Testis (tissue), 3 donors: ENCODE data around the gene DPYD. TPM values are rescaled to one million over a fixed set of nuclear protein-coding genes. Genes with fewer than 3 reads are reported as not detected.

Source experiments
- DNase-seq: peaks from one replicate; pipeline ENCODE4 v3.0.0-alpha.2; 2019
- H3K27ac ChIP-seq, 2 donors: fragments of 200-600 bp; sonication (generic); one replicate each; pipeline ENCODE4 v1.5.1; 2019
- H3K27me3 ChIP-seq: fragments of 200-600 bp; sonication (generic); one replicate; pipeline ENCODE4 v1.5.1; 2019
- H3K36me3 ChIP-seq: fragments of 200-600 bp; sonication (generic); one replicate; pipeline ENCODE4 v1.5.1; 2017; ENCODE audit warnings: low read depth; ENCODE audit errors: missing control alignments
- H3K4me1 ChIP-seq: fragments of 200-600 bp; sonication (generic); one replicate; pipeline ENCODE4 v1.5.1; 2019
- H3K4me3 ChIP-seq, 2 donors: fragments of 200-600 bp; sonication (generic); one replicate each; pipeline ENCODE4 v1.5.1; 2017 to 2019
- H3K9me3 ChIP-seq: fragments of 200-600 bp; sonication (generic); one replicate; pipeline ENCODE4 v1.5.1; 2017
- POLR2A ChIP-seq: fragments of 450-650 bp; IDR thresholded peaks from one replicate; pipeline ENCODE4 v1.6.1; 2017; ENCODE audit warnings: antibody characterized with exemption, mild to moderate bottlenecking, moderate library complexity
- WGBS, 2 donors: methylation state at CpG; one replicate each; pipeline ENCODE4 v1.1.5; 2018; 5-methylcytosine and 5-hydroxymethylcytosine counted together
- intact Hi-C: fragments of 100-400 bp; cut with DNase I; formaldehyde crosslinking; loops from one replicate; pipeline ENCODE4 v1.15.1; 2023; ENCODE audit warnings: low total_unique reads
- polyA plus RNA-seq: library from polyadenylated mRNA; stranded (reverse); fragments of 350-450 nt; fragmentation: Illumina TruSeq; extraction: RNeasy Lipid Tissue Mini Kit (QIAGEN cat#74804); gene quantifications from one replicate; pipeline ENCODE4 v1.2.3, GENCODE V29; 2014; ENCODE audit warnings: low read depth, low replicate concordance; ENCODE audit not compliant: insufficient read depth
- total RNA-seq, 2 donors: library from RNA; depleted of rRNA; stranded (reverse); fragments of >200 nt; gene quantifications; one replicate each; pipeline ENCODE4 v1.2.3, GENCODE V29; 2016
- TF ChIP-seq, protein P1 (sequence below), 3 experiments: fragments of 450-650 bp in 2 of 3; fragments of 200-600 bp in 1 of 3; sonication (generic) in 1 of 3; IDR thresholded peaks; one replicate each; pipeline ENCODE4 v1.5.1; 2016 to 2019; ENCODE audit warnings: antibody characterized with exemption in 3 of 3, mild to moderate bottlenecking in 2 of 3, moderate library complexity in 1 of 3

Gene DPYD
- total and polyA plus RNA-seq, 3 donors from 2014 or later = 6.7 to 14.7 (median 11.5) TPM

DNA sequence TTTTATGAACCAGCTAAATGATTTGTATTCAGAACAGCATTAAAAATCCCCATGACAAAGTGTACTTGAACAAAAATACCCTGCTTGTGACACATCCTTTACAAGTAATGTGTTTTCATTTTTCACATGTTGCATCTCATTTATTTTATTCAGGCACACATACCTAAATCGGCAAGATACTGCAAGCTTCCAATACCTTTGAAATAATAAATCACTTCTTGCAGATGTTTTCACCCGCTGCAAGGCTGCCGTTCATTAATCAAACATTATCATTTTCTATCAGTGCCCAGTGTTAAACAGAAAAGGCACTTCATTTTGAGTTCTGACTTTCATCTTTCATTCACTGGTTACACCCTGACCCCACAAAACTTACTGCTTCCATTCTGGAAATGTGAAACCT, 269.6 kb downstream of the DPYD start:
- Histone ChIP-seq H3K27ac (no peak overlapping the region), H3K4me3 (no peak overlapping the region), H3K27me3 (no peaks in the 10 kb centered on the region), H3K36me3 (no peaks in the 10 kb centered on the region), H3K4me1 (no peaks in the 10 kb centered on the region), H3K9me3 (no peaks in the 10 kb centered on the region)
- TF ChIP-seq, protein P1, sequence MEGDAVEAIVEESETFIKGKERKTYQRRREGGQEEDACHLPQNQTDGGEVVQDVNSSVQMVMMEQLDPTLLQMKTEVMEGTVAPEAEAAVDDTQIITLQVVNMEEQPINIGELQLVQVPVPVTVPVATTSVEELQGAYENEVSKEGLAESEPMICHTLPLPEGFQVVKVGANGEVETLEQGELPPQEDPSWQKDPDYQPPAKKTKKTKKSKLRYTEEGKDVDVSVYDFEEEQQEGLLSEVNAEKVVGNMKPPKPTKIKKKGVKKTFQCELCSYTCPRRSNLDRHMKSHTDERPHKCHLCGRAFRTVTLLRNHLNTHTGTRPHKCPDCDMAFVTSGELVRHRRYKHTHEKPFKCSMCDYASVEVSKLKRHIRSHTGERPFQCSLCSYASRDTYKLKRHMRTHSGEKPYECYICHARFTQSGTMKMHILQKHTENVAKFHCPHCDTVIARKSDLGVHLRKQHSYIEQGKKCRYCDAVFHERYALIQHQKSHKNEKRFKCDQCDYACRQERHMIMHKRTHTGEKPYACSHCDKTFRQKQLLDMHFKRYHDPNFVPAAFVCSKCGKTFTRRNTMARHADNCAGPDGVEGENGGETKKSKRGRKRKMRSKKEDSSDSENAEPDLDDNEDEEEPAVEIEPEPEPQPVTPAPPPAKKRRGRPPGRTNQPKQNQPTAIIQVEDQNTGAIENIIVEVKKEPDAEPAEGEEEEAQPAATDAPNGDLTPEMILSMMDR (IDR thresholded peaks at IDR 0.05) = no peak
- TF ChIP-seq POLR2A = no peak
- DNase-seq = no peak
- intact Hi-C loops = no loop called here
- WGBS, 2 donors = 75 to 79% methylated on average over 3 of the region's 3 CpGs

DNA sequence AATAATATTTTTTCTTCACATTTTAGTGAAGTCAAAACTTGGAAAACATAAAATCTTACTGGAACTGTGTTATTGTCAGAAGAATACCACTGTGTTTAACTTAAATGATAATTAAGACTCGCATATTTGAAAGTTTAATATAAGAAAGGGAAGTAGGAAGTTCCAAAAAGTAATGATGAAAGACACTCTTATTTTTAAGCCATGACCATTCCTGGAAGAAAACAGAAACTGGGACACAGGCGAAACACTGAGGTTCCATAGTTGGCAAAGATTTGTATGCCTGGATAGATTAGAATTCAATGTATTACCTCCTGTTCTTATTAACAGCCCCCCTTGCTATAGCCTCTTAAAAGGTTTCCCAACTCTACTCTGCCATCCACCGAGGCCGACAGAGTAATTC, 271.2 kb downstream of the DPYD start:
- no peaks in the 10 kb centered on the region for H3K27me3 ChIP-seq
- intact Hi-C loops = no loop called here
- no peaks in the 10 kb centered on the region for H3K9me3 ChIP-seq
- no peak overlapping the region for H3K4me3 ChIP-seq
- no peak for DNase-seq
- 81 to 88% methylated on average over 4 of the region's 4 CpGs for WGBS, 2 donors
- TF ChIP-seq, protein P1 (IDR thresholded peaks at IDR 0.05) = no peak
- no peak for TF ChIP-seq POLR2A
- H3K4me1 ChIP-seq = no peaks in the 10 kb centered on the region
- no peak overlapping the region for H3K27ac ChIP-seq
- H3K36me3 ChIP-seq = no peaks in the 10 kb centered on the region

DNA sequence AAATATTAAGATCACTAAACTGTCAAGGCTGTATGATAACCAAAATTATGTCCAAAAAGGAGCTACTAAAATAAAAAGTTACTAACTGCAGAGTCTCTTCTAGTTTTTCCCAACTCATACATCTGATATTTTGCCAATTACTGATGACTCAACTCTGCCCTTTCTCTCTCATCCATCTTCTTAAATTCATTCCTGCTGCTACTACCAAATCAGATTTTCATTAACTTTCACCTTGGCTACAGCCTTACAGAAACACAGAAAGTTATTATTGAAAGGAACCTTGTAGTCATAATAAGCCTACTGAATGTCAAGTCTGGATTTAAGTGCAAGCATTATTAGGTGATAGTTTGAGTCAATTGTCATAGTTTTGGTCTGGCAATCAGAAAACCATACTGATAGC, 273.1 kb downstream of the DPYD start:
- Histone ChIP-seq H3K4me3 (no peak overlapping the region), H3K9me3 (no peaks in the 10 kb centered on the region), H3K27ac (no peak overlapping the region), H3K4me1 (no peaks in the 10 kb centered on the region), H3K36me3 (no peaks in the 10 kb centered on the region), H3K27me3 (no peaks in the 10 kb centered on the region)
- no peak for DNase-seq
- TF ChIP-seq POLR2A = no peak
- TF ChIP-seq, protein P1 (IDR thresholded peaks at IDR 0.05) = no peak
- intact Hi-C loops = no loop called here

DNA sequence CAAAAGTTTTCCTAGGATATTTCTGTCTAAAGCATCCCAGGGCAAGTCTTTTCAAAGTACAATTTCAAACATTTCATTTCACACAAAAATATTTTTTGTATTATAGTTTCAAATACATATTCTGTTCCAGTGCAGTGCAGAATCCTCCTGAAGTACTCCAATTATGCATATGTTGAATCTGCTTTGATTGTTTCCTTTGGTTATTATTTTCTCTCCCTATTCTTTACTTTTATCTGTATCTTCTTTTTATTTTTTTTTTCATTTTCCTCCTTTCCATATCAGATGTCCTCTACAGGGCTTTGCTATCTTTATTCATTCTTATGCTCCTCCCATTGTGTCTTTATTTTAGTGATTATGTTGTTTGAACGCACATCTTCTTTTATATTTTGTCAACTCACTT, 274.8 kb downstream of the DPYD start:
- TF ChIP-seq POLR2A = no peak
- TF ChIP-seq, protein P1 (IDR thresholded peaks at IDR 0.05) = no peak
- WGBS, 2 donors = 93 to 95% methylated on average over 1 of the region's 1 CpG
- intact Hi-C loops = no loop called here
- DNase-seq = no peak
- H3K4me3 ChIP-seq = no peak overlapping the region
- no peaks in the 10 kb centered on the region for H3K36me3 ChIP-seq
- H3K27ac ChIP-seq = no peak overlapping the region
- no peaks in the 10 kb centered on the region for H3K9me3 ChIP-seq
- H3K4me1 ChIP-seq = no peaks in the 10 kb centered on the region
- no peaks in the 10 kb centered on the region for H3K27me3 ChIP-seq

DNA sequence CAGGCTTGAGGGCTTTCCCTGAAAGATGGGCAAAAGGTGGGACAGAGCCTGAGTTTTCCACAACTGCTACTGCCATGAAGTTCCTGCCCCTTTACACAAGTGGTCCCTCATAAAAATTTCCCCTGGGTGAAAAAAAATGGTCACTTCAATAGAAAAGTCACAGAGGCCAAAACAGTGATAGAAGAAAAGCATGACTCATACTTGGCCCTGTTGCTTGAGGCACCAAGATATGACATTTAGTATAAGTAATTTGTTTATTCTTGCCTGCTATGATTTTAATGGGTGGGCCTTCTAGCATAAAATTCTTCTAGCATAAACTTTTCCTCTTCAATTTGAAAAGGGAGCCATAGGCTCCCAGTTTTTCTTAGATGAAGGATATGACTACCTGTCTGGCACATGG, 280.2 kb downstream of the DPYD start:
- no peak overlapping the region for H3K4me3 ChIP-seq
- no peak overlapping the region for H3K27ac ChIP-seq
- TF ChIP-seq, protein P1 (IDR thresholded peaks at IDR 0.05) = no peak
- no peak for TF ChIP-seq POLR2A
- no peaks in the 10 kb centered on the region for H3K9me3 ChIP-seq
- no peaks in the 10 kb centered on the region for H3K36me3 ChIP-seq
- no peaks in the 10 kb centered on the region for H3K27me3 ChIP-seq
- intact Hi-C loops = no loop called here
- DNase-seq = no peak
- H3K4me1 ChIP-seq = peaks cover 13% of the 10 kb centered on the region
